CD4-positive, alpha-beta T cell treated with Interleukin-6 for 4 hours (primary cell): ENCODE measurements around the gene WDR82.
A peak's percentile ranks its signal among the peaks of the same experiment; 100 is the strongest.

ENCODE experiments used
- DNase-seq: peaks from one replicate; pipeline ENCODE4 v3.0.0-alpha.2; 2020; ENCODE audit warnings: mixed read lengths

WDR82 gene

GRCh38 chr3:52236424-52236886, 42.0 kb downstream of the WDR82 start:
- no peak for DNase-seq

- DNase-seq, result peak; percentile 1
Measured at GRCh38 chr3:52234516-52235447, 43.7 kb downstream of the WDR82 start.

GRCh38 chr3:52233968-52234367, 44.5 kb downstream of the WDR82 start:
- DNase-seq, result no peak

- no peak for DNase-seq
Measured at GRCh38 chr3:52233108-52233591, 45.3 kb downstream of the WDR82 start.

GRCh38 chr3:52232279-52233107, 46.0 kb downstream of the WDR82 start:
- DNase-seq, result peak; percentile 56

- DNase-seq, result peak; percentile 93
Measured at GRCh38 chr3:52231502-52232278, 46.8 kb downstream of the WDR82 start.

GRCh38 chr3:52230889-52231499, 47.5 kb downstream of the WDR82 start:
- no peak for DNase-seq

- peak; percentile 1 for DNase-seq
Measured at GRCh38 chr3:52230461-52230860, 48.0 kb downstream of the WDR82 start.

GRCh38 chr3:52229656-52230055, 48.8 kb downstream of the WDR82 start:
- no peak for DNase-seq

GRCh38 chr3:52228751-52229291, 49.6 kb downstream of the WDR82 start:
- peak; percentile 1 for DNase-seq

GRCh38 chr3:52228266-52228665, 50.2 kb downstream of the WDR82 start:
- no peak for DNase-seq

GRCh38 chr3:52227766-52228165, 50.7 kb downstream of the WDR82 start:
- DNase-seq, result no peak

- DNase-seq, result no peak
Measured at GRCh38 chr3:52227117-52227516, 51.3 kb downstream of the WDR82 start.

GRCh38 chr3:52226229-52226817, 52.1 kb downstream of the WDR82 start:
- DNase-seq, result peak; percentile 2

GRCh38 chr3:52225452-52226228, 52.8 kb downstream of the WDR82 start, which contains the start of gene TLR9:
Gene TLR9 (minus strand): TSS chr3:52225645. CDS start chr3:52225529, 116 bp downstream.
- DNase-seq, result peak; percentile 53

GRCh38 chr3:52223449-52224408, 54.7 kb downstream of the WDR82 start:
- peak; percentile 1 for DNase-seq

GRCh38 chr3:52222319-52223221, 55.9 kb downstream of the WDR82 start:
- DNase-seq, result peak; percentile 13
